ENCODE measurements around the gene LZTS2.

GRCh38 chr10:100986623-100986951, 13.0 kb upstream of the LZTS2 start:
- TF ChIP-seq CTCF (conservative IDR thresholded peaks at IDR 0.05; ENCODE audit: low read depth, low read length) (no peak), EZH2 (IDR thresholded peaks at IDR 0.05; ENCODE audit: borderline replicate concordance, low read depth, low read length, poor library complexity, severe bottlenecking) (no peak)
